ENCODE results near the gene HNRNPUL1. TPM values are rescaled to one million over a fixed set of nuclear protein-coding genes. Genes with fewer than 3 reads are reported as not detected.
A peak's percentile ranks its signal among the peaks of the same experiment; 100 is the strongest.
"Not testable (repeated sequence)": the region's sequence is repeated elsewhere in the genome, so short reads cannot be mapped to it uniquely, and the experiment has no call there.

HNRNPUL1 gene
- total RNA-seq, 2 donors from 2014 or later: 324 to 357 TPM

DNA sequence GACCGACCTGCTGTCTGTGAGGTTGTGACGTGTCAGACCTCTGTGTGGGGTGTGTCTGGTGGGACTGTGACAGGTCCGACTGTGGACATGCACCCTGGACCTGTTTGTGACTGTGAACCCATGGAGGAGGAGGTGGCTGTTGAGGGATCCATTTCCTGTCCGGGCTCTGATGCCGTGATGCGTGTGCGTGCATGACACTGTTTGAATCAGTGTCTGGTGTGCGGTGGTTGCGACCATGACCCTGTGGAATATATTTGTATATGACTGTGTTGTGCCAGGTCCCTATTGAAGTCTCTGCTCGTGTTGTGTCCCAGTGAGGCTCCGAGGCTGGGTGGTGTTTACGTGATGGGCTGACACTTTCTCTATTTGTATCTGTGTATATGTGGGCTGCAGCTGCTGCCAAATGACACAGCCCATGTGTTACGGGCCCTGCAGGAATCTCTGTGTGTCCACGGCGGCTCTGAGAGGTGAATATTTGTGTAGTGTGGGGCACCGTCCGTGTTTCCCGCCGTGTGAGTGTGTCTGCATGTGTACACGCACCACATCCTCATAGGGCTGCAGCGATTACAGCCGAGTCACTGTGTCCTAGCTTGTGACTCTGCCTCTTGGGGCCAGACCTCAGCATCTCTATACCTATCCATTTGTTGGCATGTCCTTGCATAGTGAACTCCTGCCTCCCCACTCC is 64.1 kb downstream of the HNRNPUL1 start:
- peak; percentile 67 for ATAC-seq (replicated peaks)
- Mint-ChIP-seq H3K9me3 (no peaks in the 10 kb centered on the region), H3K27me3 (no peaks in the 10 kb centered on the region), H3K27ac (peak overlapping the region; percentile 98), H3K4me3 (peak overlapping the region; percentile 94), H3K36me3 (ENCODE audit: low read depth) (peaks cover 87% of the 10 kb centered on the region), H3K4me1 (peaks cover 62% of the 10 kb centered on the region)

DNA sequence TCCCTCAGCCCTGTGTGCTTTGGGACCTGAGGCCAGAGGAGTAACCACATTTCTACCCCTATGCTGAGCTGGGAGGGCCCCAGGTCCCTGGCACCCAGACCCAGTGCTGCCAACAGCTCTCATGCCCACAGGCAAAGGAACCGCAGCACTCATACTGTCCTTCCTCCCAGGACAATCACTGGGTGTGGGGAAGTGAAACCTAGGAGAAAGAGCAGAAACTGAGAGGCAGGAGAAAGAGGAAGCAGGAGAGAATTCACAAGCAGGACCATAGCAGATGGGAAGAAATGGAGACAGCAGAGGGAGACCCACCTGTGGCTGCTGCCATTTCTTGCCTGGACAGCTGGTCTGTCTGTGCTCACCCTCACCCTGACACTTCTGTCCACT is 64.7 kb downstream of the HNRNPUL1 start:
- no peak for ATAC-seq (replicated peaks)
- Mint-ChIP-seq H3K4me1 (peaks cover 61% of the 10 kb centered on the region), H3K9me3 (no peaks in the 10 kb centered on the region), H3K4me3 (peak overlapping the region; percentile 94), H3K27me3 (no peaks in the 10 kb centered on the region), H3K27ac (peak overlapping the region; percentile 98), H3K36me3 (ENCODE audit: low read depth) (peaks cover 91% of the 10 kb centered on the region)

DNA sequence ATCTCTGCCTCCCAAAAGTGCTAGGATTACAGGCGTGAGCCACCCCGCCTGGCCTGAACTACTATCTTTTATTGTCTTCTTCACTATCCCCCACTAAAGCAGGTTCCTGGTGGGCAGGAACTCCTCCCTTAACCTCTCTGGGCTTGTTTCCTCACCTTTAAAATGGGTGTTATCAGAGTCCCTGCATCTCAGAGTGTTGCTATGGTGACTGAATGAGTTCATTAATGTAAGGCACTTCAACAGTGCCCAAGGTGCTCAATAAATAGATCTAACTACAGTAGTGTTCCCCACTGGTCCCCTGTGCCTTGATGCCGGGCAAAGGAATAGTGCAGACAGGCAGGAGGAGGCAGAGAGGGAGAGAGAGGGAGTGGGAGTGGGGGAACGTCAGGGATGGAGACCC is 66.3 kb downstream of the HNRNPUL1 start:
- ATAC-seq (replicated peaks): no peak
- H3K36me3 Mint-ChIP-seq (ENCODE audit: low read depth): peaks cover 91% of the 10 kb centered on the region
- H3K4me1 Mint-ChIP-seq: peaks cover 58% of the 10 kb centered on the region
- H3K4me3 Mint-ChIP-seq: peak overlapping the region; percentile 62
- H3K27me3 Mint-ChIP-seq: no peaks in the 10 kb centered on the region
- no peaks in the 10 kb centered on the region for H3K9me3 Mint-ChIP-seq
- H3K27ac Mint-ChIP-seq: peak overlapping the region; percentile 65

DNA sequence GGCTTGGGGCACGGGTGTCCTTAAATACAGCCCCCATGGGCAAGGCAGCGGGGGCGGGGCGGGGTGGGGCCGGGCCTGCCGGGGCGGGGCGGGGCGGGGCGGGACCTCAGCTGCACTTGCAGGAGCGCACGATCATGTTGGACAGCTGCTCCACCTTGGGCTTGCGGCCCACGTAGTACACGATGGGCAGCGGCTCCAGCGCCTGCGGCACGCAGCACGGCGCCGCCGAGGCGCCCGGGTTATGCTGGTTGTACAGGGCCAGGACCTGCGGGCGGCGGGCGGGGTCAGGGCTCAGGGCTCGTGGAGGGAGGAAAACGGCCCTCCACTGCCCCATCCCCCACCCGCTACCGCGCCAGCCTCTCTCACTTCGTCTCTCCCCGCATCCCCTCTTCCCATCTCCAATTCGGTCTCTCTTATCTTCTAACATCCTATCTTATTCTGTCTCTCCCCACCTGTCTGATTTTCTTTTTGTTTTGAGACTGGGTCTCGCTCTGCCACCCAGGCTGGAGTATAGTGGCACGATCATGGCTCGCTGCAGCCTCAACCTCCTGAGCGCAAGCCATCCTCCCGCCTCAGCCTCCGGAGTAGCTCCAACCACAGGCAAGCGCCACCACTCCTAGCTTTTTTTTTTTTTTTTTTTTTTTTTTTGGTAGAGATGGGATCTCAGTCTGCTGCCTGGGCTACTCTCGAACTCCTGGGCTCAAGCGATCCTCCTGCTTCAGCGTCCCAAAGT is 66.9 kb downstream of the HNRNPUL1 start:
- Mint-ChIP-seq H3K27ac (peak overlapping the region; percentile 63), H3K9me3 (no peaks in the 10 kb centered on the region), H3K27me3 (no peaks in the 10 kb centered on the region), H3K36me3 (ENCODE audit: low read depth) (peaks cover 95% of the 10 kb centered on the region), H3K4me3 (peak overlapping the region; percentile 37), H3K4me1 (peaks cover 56% of the 10 kb centered on the region)
- ATAC-seq (replicated peaks): no peak

DNA sequence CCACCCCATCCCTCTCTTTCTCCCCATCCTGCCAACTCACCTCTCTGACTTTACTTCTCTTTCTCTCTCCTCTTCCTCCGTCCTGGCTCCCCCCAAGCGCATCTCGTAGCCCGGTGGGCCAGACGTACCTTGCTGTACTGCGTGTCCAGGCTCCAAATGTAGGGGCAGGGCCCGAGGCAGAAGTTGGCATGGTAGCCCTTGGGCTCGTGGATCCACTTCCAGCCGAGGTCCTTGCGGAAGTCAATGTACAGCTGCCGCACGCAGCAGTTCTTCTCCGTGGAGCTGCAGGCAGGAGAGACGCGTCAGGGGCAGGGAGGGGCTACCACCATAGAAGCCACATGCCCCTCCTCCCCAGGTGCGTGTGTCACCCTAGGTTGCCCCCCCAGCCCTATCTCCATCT is 67.8 kb downstream of the HNRNPUL1 start:
- Mint-ChIP-seq H3K4me1 (peaks cover 47% of the 10 kb centered on the region), H3K27ac (peak overlapping the region; percentile 63), H3K27me3 (no peaks in the 10 kb centered on the region), H3K9me3 (no peaks in the 10 kb centered on the region), H3K4me3 (peak overlapping the region; percentile 37), H3K36me3 (ENCODE audit: low read depth) (peaks cover 95% of the 10 kb centered on the region)
- no peak for ATAC-seq (replicated peaks)

DNA sequence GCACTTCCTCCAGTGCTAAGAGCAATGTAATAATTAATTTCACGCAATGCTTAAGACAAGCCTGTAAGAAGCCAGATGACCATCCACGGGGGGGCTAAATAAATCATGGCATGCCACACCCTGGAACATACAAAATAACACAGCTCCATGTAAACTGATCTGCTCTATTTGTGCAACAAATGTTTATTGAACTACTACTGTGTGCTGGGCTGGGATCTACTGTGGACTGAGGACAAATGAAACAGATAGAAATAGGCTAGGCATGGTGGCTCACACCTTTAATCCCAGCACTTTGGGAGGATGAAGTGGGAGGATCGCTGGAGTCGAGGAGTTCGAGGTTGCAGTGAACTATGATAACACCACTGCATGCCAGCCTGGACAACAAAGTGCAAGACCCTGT is 68.3 kb downstream of the HNRNPUL1 start:
- ATAC-seq (replicated peaks): no peak
- peak overlapping the region; percentile 63 for H3K27ac Mint-ChIP-seq
- H3K9me3 Mint-ChIP-seq: no peaks in the 10 kb centered on the region
- H3K36me3 Mint-ChIP-seq (ENCODE audit: low read depth): peaks cover 97% of the 10 kb centered on the region
- H3K4me3 Mint-ChIP-seq: no peak overlapping the region
- peaks cover 46% of the 10 kb centered on the region for H3K4me1 Mint-ChIP-seq
- no peaks in the 10 kb centered on the region for H3K27me3 Mint-ChIP-seq

DNA sequence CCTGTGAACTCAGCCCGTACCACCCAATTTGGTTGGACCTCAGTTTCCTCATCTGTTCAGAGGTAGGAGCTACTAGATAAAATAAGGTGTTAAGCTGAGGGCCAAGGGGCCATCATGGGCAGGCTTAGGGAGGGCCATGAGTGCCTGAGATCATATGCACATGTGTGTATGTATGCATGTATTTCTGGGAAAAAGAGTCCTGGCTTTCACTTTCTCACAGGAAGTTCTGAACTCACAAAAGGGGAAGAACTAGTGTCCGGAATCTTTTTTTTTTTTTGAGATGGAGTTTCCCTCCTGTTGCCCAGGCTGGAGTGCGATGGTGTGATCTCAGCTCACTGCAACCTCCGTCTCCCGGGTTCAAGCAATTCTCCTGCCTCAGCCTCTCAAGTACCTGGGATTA is 70.6 kb downstream of the HNRNPUL1 start:
- H3K36me3 Mint-ChIP-seq (ENCODE audit: low read depth): peaks cover 100% of the 10 kb centered on the region
- H3K4me1 Mint-ChIP-seq: peaks cover 38% of the 10 kb centered on the region
- H3K4me3 Mint-ChIP-seq: no peak overlapping the region
- peak; percentile 12 for ATAC-seq (replicated peaks)
- H3K27ac Mint-ChIP-seq: peak overlapping the region; percentile 43
- H3K9me3 Mint-ChIP-seq: no peaks in the 10 kb centered on the region
- no peaks in the 10 kb centered on the region for H3K27me3 Mint-ChIP-seq

DNA sequence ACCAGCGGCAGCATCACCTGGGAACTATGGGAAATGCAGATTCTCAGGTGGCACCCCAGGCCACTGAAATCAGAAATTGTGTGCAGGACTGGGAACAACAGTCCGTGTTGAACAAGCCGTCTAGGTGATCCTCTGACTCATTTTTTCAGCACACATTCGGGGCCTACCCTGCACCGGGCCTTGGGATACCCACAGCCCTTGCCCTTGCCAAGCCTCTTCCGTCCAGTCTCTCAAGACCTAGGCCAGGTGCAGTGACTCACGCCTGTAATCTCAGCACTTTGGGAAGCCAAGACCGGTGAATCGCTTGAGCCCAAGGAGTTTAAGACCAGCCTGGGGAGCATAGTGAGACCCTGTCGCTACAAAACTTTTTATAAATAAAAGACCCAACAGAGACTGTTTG is 71.3 kb downstream of the HNRNPUL1 start:
- Mint-ChIP-seq H3K27ac (peak overlapping the region; percentile 43), H3K4me3 (no peak overlapping the region), H3K36me3 (ENCODE audit: low read depth) (peaks cover 100% of the 10 kb centered on the region), H3K4me1 (peaks cover 37% of the 10 kb centered on the region), H3K27me3 (no peaks in the 10 kb centered on the region), H3K9me3 (no peaks in the 10 kb centered on the region)
- ATAC-seq (replicated peaks): peak; percentile 31

DNA sequence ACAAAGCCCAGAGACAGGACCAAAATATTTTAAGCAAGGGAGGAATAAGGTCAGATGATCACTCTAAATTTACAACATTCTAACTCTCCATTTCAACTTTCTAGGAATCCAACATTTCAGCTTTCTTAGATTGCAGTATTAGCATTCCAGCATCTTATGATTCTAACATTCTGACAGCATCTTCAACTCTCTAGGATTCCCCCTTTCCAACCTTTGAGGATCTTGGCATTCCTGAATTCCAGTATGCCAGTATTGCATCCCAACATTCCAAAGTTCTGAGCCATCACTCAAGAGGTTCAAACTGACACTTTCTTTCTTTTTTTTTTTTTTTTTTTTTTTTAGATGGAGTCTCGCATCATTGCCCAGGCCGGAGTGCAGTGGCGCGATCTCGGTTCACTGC is 75.8 kb downstream of the HNRNPUL1 start:
- no peaks in the 10 kb centered on the region for H3K27me3 Mint-ChIP-seq
- H3K27ac Mint-ChIP-seq: peak overlapping the region; percentile 52
- H3K4me3 Mint-ChIP-seq: no peak overlapping the region
- peaks cover 100% of the 10 kb centered on the region for H3K36me3 Mint-ChIP-seq (ENCODE audit: low read depth)
- no peak for ATAC-seq (replicated peaks)
- H3K4me1 Mint-ChIP-seq: peaks cover 14% of the 10 kb centered on the region
- H3K9me3 Mint-ChIP-seq: no peaks in the 10 kb centered on the region

DNA sequence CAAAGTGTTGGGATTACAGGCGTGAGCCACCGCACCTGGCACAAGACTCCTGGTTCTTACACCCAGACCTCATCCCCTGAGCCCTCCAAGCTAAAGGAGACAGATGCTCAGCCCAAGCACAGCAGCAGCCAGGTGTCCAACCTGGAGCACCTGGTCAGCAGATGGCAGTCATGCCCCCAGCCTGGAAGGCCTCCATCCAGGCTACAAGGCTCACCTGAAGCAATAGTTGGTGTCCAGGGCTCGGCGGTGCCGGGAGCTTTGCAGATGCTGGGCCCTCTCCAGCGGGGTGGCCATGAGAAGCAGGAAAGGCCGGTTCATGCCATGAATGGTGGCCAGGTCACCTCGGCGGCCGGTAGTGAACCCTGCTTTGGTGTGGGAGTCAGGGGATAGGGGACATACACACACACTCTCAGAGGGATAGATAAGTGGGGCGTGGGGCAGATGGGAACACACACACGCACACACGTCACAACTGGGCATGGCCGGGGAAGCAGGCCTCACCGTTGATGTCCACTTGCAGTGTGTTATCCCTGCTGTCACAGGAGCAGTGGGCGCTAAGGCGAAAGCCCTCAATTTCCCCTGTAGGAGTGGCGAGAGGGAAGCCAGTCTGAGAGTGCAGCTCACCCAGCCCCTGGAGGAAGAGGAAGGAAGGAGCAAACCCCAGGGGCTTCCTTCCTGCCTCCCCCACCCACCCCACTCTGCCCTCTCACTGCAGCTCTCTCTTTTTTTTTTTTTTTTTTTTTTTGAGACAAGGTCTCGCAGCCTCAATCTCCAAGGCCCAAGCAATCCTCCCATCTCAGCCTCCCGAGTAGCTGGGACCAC is 77.7 kb downstream of the HNRNPUL1 start:
- Mint-ChIP-seq H3K36me3 (ENCODE audit: low read depth) (peaks cover 100% of the 10 kb centered on the region), H3K27ac (peak overlapping the region; percentile 33), H3K4me3 (no peak overlapping the region), H3K27me3 (no peaks in the 10 kb centered on the region), H3K4me1 (peaks cover 14% of the 10 kb centered on the region), H3K9me3 (no peaks in the 10 kb centered on the region)
- ATAC-seq (replicated peaks): no peak

DNA sequence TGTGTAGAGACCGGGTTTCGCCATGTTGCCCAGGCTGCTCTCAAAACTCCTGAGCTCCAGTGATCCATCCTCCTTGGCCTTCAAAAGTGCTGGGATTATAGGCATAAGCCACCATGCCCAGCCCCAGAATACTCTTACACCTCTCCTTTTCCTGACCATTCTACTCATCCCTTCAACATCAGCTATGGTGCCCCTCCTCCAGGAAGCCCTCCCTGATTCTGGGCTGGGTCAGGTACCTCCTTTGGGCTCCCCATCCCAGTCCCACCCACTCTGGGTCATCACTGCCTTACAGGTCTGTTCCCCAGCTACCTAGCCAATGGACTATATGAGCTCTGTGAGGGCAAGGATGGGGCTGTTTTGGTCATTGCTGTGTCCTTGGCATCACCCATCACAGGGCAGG is 80.0 kb downstream of the HNRNPUL1 start:
- Mint-ChIP-seq H3K4me1 (peaks cover 19% of the 10 kb centered on the region), H3K36me3 (ENCODE audit: low read depth) (peaks cover 100% of the 10 kb centered on the region), H3K9me3 (no peaks in the 10 kb centered on the region), H3K4me3 (no peak overlapping the region), H3K27ac (peak overlapping the region; percentile 80), H3K27me3 (no peaks in the 10 kb centered on the region)
- no peak for ATAC-seq (replicated peaks)

DNA sequence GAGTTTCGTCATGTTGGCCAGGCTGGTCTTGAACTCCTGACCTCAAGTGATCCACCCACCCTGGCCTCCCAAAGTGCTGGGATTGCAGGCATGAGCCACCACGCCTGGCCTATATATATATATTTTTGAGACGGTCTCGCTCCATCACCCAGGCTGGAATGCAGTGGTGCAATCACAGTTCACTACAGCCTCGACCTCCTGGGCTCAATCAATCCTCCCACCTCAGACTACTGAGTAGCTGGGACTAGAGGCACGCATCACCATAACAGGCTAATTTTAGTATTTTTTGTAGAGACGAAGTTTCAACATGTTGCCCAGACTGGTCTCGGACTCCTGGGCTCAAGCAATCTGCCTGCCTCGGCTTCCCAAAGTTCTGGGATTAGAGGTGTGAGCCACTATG is 82.7 kb downstream of the HNRNPUL1 start:
- not testable (repeated sequence) for H3K27ac Mint-ChIP-seq; H3K4me3 Mint-ChIP-seq; ATAC-seq (replicated peaks); H3K27me3 Mint-ChIP-seq; H3K9me3 Mint-ChIP-seq
- Mint-ChIP-seq H3K4me1 (peaks cover 21% of the 10 kb centered on the region), H3K36me3 (ENCODE audit: low read depth) (peaks cover 99% of the 10 kb centered on the region)

DNA sequence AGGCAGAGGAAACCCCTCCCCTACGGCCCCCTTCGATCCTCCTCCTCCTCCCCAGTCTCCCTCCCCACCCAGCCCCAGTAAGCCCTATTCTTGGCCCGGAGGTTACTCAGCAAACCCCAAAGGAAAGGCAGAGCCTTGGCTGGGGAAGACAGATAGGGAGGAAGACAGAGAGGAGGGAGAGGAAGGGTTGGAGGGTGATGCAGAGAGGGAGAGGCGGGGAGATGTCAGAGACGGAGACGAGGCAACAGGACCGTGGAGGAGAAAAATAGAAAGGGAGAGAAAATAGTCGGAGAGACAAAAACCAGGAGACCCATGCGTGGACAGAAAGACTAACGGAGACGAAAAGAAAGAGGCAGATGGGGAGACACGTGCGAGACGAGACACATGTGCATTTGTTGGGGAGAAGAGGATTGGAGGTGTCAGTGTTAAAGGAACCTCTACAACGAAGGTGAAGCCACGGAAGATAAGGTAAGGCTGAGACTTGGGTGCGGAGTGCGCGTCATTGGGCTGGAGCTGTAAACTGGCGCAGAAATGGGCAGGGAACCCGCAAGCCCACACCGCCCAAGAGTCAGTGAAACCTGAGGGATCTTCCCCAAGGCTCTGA is 86.7 kb downstream of the HNRNPUL1 start:
- H3K27me3 Mint-ChIP-seq: no peaks in the 10 kb centered on the region

More for the DNA sequence above, 86.7 kb downstream of the HNRNPUL1 start:
- no peak for ATAC-seq (replicated peaks)
- peaks cover 32% of the 10 kb centered on the region for H3K4me1 Mint-ChIP-seq
- no peaks in the 10 kb centered on the region for H3K9me3 Mint-ChIP-seq
- peaks cover 73% of the 10 kb centered on the region for H3K36me3 Mint-ChIP-seq (ENCODE audit: low read depth)
- H3K27ac Mint-ChIP-seq: peak overlapping the region; percentile 94
- H3K4me3 Mint-ChIP-seq: peak overlapping the region; percentile 98

Data from activated T-helper 17 cell treated with anti-CD3 and anti-CD28 coated beads, Interleukin-2, amount 50 U/mL, for 72 hours (primary cell).